Skeletal muscle satellite cell (primary cell): Measurements from ENCODE around the gene PNPLA1.

Experiments
- H3K27me3 ChIP-seq: 2 replicates; pipeline ENCODE4 v1.7.0; 2013; ENCODE audit warnings: low read length; ENCODE audit not compliant: control insufficient read depth, insufficient read depth
- H3K36me3 ChIP-seq: 2 replicates; pipeline ENCODE4 v1.7.0; 2013; ENCODE audit warnings: mild to moderate bottlenecking, control low read depth, low read length; ENCODE audit not compliant: insufficient read depth
- H3K4me1 ChIP-seq: 2 replicates; pipeline ENCODE4 v1.7.0; 2013; ENCODE audit warnings: low read length; ENCODE audit not compliant: control insufficient read depth, insufficient read depth
- H3K4me2 ChIP-seq: 2 replicates; pipeline ENCODE4 v1.7.0; 2013; ENCODE audit warnings: mild to moderate bottlenecking, low read length
- H3K4me3 ChIP-seq: 2 replicates; pipeline ENCODE4 v1.7.0; 2013; ENCODE audit warnings: low read length
- H3K9ac ChIP-seq: 2 replicates; pipeline ENCODE4 v1.7.0; 2013; ENCODE audit warnings: mild to moderate bottlenecking, low read depth, low read length, moderate library complexity
- H3K9me3 ChIP-seq: replicated peaks from 2 replicates; pipeline ENCODE4 v1.7.0; 2013; ENCODE audit warnings: mild to moderate bottlenecking, control low read depth, low read length

PNPLA1 gene

DNA sequence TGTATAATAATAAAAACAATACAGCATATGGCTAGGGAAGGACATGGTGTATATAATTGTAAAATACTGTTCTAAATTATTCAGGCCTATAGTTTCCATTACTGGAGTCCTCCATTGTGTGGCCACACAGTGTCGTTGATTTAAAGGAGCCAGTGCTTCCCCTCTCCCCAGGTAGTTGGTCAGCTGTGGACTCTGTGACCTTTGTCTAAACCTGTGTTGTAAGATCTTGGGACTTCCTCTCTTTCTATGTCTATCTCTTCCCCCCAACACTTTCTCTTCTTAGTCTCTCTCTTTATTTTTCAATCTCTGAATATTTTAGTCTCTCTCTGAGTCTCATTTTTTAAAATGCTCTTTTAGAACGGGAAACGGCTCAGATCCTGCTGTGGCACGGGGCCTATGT, 37.7 kb upstream of the PNPLA1 start:
- H3K4me1 ChIP-seq: no peaks in the 10 kb centered on the region
- no peaks in the 10 kb centered on the region for H3K9me3 ChIP-seq
- no peaks in the 10 kb centered on the region for H3K27me3 ChIP-seq
- no peak overlapping the region for H3K4me3 ChIP-seq
- H3K9ac ChIP-seq: no peak overlapping the region
- H3K4me2 ChIP-seq: no peak overlapping the region
- H3K36me3 ChIP-seq: peaks cover 35% of the 10 kb centered on the region

DNA sequence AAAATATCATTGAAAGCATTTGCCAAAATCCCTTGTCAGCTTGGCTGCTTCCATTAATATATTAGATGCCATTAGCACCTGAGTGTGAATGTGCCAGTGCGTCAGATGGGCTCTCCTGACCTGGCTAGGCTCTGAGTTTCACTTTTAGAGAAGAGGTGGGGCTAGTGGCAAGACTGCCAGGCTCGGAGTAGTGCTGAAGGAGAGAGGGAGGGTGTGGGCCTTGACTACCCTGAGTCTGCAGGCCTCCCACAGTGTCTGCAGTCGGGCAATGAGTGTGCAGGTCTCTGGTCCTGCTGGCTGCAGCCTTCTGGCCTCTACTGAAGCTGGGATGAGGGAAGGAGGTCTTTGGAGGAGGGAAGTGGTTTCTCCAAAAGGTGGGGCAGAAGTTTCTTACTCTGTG, 34.6 kb upstream of the PNPLA1 start:
- no peak overlapping the region for H3K9ac ChIP-seq
- H3K4me3 ChIP-seq: no peak overlapping the region
- H3K27me3 ChIP-seq: no peaks in the 10 kb centered on the region
- H3K9me3 ChIP-seq: no peaks in the 10 kb centered on the region
- peaks cover 16% of the 10 kb centered on the region for H3K36me3 ChIP-seq
- no peaks in the 10 kb centered on the region for H3K4me1 ChIP-seq
- H3K4me2 ChIP-seq: no peak overlapping the region

DNA sequence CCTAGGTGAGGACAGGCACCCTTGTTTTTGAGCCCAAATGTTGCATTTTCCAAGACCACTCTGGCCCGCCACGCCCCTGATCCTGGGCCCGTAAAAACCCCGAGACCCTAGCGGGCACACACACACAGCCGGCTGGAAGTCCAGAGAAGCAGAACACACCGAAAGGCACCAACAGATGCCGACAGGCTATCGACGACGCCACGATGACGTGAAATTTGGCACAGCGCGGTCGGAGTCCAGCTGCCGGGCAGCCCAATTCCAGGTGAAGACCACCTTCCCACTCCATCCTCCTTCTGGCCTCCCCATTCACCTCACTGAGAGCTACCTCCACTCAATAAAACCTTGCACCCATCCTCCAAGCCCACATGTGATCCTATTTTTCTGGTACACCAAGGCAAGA, 34.0 kb upstream of the PNPLA1 start:
- Histone ChIP-seq H3K4me1 (no peaks in the 10 kb centered on the region), H3K27me3 (no peaks in the 10 kb centered on the region), H3K36me3 (peaks cover 11% of the 10 kb centered on the region), H3K4me2 (no peak overlapping the region), H3K4me3 (no peak overlapping the region), H3K9me3 (no peaks in the 10 kb centered on the region), H3K9ac (no peak overlapping the region)

DNA sequence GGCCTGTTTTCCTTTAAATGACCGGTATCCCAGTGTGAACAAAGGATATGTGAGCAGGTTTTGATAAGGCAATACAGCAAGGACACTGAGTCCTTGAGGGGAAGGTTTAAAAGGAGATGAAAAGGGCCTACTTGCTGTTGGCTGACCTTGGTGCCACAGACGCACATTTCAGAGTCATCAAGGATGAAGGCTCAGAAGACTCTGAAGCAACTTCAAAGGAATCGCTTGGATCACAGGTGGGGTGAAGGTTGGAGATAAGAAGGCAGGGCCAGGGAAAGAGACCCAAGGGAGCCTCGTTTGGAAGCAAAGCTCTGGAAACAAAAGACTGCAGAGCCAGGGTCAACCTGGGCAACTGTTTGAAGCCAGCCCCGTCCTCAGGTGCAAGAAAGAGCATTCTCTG, 30.1 kb upstream of the PNPLA1 start:
- no peak overlapping the region for H3K9ac ChIP-seq
- H3K36me3 ChIP-seq: no peaks in the 10 kb centered on the region
- no peaks in the 10 kb centered on the region for H3K9me3 ChIP-seq
- no peak overlapping the region for H3K4me2 ChIP-seq
- peaks cover 10% of the 10 kb centered on the region for H3K27me3 ChIP-seq
- H3K4me1 ChIP-seq: no peaks in the 10 kb centered on the region
- H3K4me3 ChIP-seq: no peak overlapping the region

DNA sequence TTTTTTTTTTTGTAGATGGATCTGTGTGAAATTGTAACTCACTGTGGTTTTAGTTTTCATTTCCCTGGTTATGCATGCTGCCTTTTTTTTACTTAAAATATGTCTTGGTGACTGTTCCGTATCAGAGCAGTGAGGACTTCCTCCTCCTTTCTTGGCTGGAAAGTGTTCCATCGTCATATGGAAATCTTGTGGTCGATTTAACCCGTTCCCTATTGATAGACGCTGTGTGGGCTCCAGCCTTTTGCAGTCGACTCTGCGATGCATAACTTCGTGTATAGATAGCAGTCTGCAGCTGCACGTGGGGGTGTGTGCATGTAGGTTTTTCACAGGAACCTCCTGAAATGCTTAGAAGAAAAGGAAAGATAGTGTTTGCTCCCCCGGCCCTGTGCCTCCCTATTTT, 28.1 kb upstream of the PNPLA1 start:
- Histone ChIP-seq H3K4me2 (no peak overlapping the region), H3K4me3 (no peak overlapping the region), H3K9me3 (no peaks in the 10 kb centered on the region), H3K36me3 (no peaks in the 10 kb centered on the region), H3K27me3 (peaks cover 12% of the 10 kb centered on the region), H3K9ac (no peak overlapping the region), H3K4me1 (no peaks in the 10 kb centered on the region)

DNA sequence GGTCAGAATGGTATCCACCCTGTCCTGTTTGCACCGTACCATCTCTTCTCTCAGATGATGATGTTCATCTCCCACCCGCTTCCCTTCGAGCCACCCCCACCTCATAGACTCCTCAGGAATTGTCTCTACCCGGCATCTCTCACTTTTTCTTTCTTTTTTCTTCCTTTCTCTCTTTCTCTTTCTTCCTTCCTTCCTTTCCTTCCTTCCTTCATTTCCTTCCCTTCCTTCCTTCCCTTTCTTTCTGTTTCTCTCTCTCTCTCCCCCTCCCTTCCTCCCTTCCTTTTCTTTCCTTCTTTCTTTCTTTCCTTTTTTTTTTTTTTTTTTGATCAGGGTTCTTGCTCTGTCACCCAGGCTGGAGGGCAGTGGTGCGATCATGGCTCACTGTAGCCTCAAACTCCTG, 27.7 kb upstream of the PNPLA1 start:
- no peaks in the 10 kb centered on the region for H3K9me3 ChIP-seq
- H3K4me1 ChIP-seq: peaks cover under 1% of the 10 kb centered on the region
- peaks cover 12% of the 10 kb centered on the region for H3K27me3 ChIP-seq
- H3K4me3 ChIP-seq: no peak overlapping the region
- H3K9ac ChIP-seq: no peak overlapping the region
- H3K36me3 ChIP-seq: no peaks in the 10 kb centered on the region
- H3K4me2 ChIP-seq: no peak overlapping the region

DNA sequence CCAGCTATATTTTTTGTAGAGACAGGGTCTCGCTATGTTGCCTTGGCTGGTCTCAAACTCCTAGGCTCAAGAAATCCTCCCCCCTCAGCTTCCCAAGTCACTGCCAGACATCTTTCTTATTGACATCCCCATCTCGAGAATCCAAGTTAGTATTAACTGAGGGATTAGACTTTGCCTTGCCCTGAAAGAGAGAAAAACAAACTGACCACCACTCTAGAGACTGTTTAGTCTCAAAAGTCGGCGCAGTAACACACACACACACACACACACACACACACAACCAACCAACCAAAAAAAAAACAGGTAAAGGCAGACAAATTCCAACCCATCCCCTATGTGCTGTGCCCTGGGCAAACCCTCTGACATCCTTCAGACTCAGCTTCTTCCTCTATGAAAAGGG, 27.2 kb upstream of the PNPLA1 start:
- no peak overlapping the region for H3K9ac ChIP-seq
- H3K27me3 ChIP-seq: peaks cover 12% of the 10 kb centered on the region
- H3K4me2 ChIP-seq: no peak overlapping the region
- H3K9me3 ChIP-seq: no peaks in the 10 kb centered on the region
- H3K4me3 ChIP-seq: no peak overlapping the region
- peaks cover 5% of the 10 kb centered on the region for H3K4me1 ChIP-seq
- H3K36me3 ChIP-seq: no peaks in the 10 kb centered on the region

DNA sequence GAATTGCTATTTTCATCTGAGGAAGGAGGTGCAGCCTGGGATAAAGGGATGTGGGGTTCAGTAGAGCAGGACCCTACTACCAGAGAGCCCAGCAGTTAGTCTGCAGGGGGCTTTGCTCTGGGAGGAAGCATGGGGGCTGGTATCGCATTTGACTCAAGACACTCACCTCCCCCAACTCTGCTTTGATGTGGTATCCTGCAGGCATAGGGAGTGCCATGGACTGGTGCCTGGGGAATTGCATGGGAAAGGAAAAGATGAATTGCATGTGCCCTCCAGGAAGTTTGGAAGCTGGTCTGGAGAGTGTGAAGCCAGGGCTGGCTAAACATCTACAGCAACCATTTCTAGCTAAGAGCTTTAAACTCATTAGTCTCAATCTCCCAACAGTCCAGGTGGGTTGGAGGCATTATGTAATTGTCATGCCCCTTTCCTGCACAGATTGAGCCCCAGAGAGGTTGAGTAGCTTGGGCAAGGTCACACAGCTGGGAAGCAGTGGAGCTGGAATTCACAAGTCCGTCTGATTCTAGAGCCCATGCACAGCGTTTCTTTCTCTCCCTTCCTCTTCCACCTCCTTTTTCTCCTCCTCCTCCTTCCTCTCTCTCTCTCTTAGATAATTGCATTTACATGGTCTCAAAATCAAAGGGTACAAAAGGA, 26.2 kb upstream of the PNPLA1 start:
- no peak overlapping the region for H3K9ac ChIP-seq
- no peak overlapping the region for H3K4me2 ChIP-seq
- H3K36me3 ChIP-seq: no peaks in the 10 kb centered on the region
- H3K4me1 ChIP-seq: peaks cover 16% of the 10 kb centered on the region
- H3K4me3 ChIP-seq: no peak overlapping the region
- no peaks in the 10 kb centered on the region for H3K9me3 ChIP-seq
- H3K27me3 ChIP-seq: peaks cover 12% of the 10 kb centered on the region

DNA sequence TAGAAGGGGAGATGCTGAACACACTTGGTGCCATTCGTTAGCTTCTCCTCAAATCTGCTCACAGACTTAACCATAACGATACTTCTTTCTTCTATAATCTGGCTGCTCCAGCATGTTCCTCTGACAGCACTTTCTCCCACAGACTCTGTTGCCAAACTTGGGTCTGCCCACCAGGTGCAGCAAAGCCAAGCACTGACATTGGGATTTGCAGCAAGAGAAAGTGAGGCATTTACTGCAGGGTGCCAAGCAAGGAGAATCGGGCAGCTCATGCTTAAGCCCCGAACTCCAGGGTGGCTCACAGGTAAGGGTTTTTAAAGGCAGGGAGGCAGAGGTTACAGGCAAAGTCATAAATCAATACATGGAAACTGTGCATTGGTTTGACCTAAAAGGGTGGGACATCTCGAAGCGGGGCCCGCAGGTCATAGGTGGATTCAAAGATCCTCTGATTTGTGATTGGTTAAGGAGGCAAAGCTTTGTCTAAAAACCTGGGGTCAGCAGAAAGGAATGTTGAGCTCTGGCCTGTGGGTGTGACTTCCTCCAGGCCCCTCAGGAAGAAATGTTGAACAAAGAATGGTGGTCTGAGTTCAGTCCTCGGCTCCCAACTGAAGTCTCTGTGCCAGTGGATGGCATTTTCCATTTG, 25.1 kb upstream of the PNPLA1 start:
- peaks cover 12% of the 10 kb centered on the region for H3K27me3 ChIP-seq
- no peak overlapping the region for H3K4me2 ChIP-seq
- H3K36me3 ChIP-seq: no peaks in the 10 kb centered on the region
- no peak overlapping the region for H3K9ac ChIP-seq
- no peak overlapping the region for H3K4me3 ChIP-seq
- no peaks in the 10 kb centered on the region for H3K9me3 ChIP-seq
- H3K4me1 ChIP-seq: peaks cover 26% of the 10 kb centered on the region

DNA sequence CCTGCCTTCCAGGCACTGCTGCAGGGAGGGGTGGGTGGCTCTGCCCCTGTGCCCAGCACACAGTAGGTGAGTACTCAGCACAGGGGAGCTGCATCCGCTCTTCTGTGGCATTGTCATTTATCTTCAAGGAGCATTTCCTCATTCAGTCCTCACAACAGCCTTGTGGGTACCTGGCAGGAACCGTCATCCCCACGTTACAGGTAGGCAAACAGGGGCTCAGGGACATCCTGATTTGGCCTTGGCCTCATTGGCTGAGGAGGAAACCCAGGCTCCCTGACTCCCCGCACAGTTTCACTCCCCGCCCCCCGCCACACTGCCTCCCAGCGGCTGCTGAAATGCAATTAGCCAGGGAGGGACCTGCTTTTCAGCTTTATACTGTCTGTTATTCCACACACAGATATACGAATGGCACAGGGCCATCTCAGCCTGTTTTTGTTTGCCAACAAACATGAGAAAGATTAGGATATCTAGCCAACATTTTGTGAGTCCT, 24.2 kb upstream of the PNPLA1 start:
- Histone ChIP-seq H3K9me3 (no peaks in the 10 kb centered on the region), H3K9ac (no peak overlapping the region), H3K4me2 (no peak overlapping the region), H3K4me3 (no peak overlapping the region), H3K27me3 (peaks cover 12% of the 10 kb centered on the region), H3K4me1 (peaks cover 26% of the 10 kb centered on the region), H3K36me3 (no peaks in the 10 kb centered on the region)

DNA sequence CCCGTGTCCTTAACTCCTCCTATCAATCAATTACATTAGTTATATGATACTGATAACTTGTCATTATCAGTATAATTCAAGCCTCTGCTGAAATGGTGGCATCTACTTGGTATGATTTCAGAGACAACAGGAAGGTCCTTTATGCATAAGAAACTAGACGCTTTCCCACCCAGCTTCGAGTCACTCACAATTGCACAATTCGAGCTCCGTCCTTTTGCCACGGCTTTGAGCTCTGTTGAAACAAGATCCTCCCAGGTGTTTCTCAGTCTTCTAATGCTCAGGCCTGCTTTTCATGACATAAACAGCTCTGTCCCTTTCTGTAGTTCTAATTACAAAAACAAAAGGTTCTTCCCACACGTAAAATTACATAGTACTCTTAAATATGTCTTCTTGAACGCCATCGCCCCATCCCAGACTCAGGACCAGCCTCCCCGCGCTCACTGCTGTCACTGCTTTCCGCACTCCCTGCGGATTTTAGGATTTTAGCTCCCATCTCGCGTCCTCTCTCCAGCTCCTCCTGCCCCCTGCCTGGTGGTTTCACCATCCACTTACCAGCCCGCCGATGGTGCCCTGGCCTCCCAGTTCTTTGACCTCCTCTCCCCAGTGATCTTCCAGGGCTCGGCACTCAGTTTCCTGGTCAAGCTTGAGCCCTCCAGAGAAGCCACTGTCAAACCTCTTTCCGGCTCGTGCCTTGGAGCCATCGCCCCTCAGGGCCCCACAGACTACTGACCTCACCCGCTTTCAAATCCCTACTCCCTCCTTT, 23.2 kb upstream of the PNPLA1 start:
- H3K9ac ChIP-seq: no peak overlapping the region
- no peak overlapping the region for H3K4me3 ChIP-seq
- H3K27me3 ChIP-seq: peaks cover 12% of the 10 kb centered on the region
- H3K4me1 ChIP-seq: peaks cover 26% of the 10 kb centered on the region
- H3K9me3 ChIP-seq: no peaks in the 10 kb centered on the region
- no peak overlapping the region for H3K4me2 ChIP-seq
- no peaks in the 10 kb centered on the region for H3K36me3 ChIP-seq
